OCI-LY7 (cell line): ENCODE results near the gene TRIM61. TPM values are rescaled to one million over a fixed set of nuclear protein-coding genes. Genes with fewer than 3 reads are reported as not detected.

Source experiments
- BruUV-seq: library from RNA; stranded (reverse); fragments of 400-500 nt; replicated peaks from 2 replicates; lab custom pipeline; 2021; lab: Mats Ljungman, UMichigan
- CTCF ChIA-PET: fragments of 300-600 bp; sonication (Branson Sonifier 250); formaldehyde crosslinking; loops from one replicate; lab custom pipeline; 2022; ENCODE audit warnings: antibody characterized with exemption; ENCODE audit not compliant: unreplicated experiment; lab: Charles Lee
- POLR2A ChIA-PET: fragments of 300-600 bp; sonication (Branson Sonifier 250); formaldehyde crosslinking; loops from one replicate; lab custom pipeline; 2022; ENCODE audit warnings: antibody characterized with exemption; lab: Charles Lee
- DNase-seq: peaks from one replicate; pipeline ENCODE4 v3.0.0-alpha.2; 2015; ENCODE audit warnings: low spot score
- H2AFZ ChIP-seq: fragments of 200-600 bp; sonication (generic), shearing (Covaris generic); 2 replicates; pipeline ENCODE4 v1.6.1; 2014; ENCODE audit warnings: mild to moderate bottlenecking, antibody characterized with exemption, low read length, moderate library complexity
- H3K27ac ChIP-seq: fragments of 200-600 bp; sonication (generic); 2 replicates; pipeline ENCODE4 v1.5.1; 2014; ENCODE audit warnings: mixed run types, low read depth, mild to moderate bottlenecking, moderate library complexity, low read length, inconsistent platforms; ENCODE audit not compliant: poor library complexity, severe bottlenecking
- H3K36me3 ChIP-seq: fragments of 200-600 bp; sonication (generic); 2 replicates; pipeline ENCODE4 v1.6.1; 2014; ENCODE audit warnings: mild to moderate bottlenecking, antibody characterized with exemption, low read length, moderate library complexity, mixed read lengths; ENCODE audit not compliant: insufficient read depth
- H3K4me1 ChIP-seq: fragments of 200-600 bp; sonication (generic); 2 replicates; pipeline ENCODE4 v1.5.1; 2014; ENCODE audit warnings: mild to moderate bottlenecking, low read length; ENCODE audit not compliant: insufficient read depth, poor library complexity, severe bottlenecking
- H3K4me2 ChIP-seq: fragments of 200-600 bp; sonication (generic); 2 replicates; pipeline ENCODE4 v1.6.1; 2014; ENCODE audit warnings: mild to moderate bottlenecking, low read length
- H3K4me3 ChIP-seq: fragments of 200-600 bp; sonication (generic); 2 replicates; pipeline ENCODE4 v1.5.1; 2014; ENCODE audit warnings: mild to moderate bottlenecking, low read depth, low read length; ENCODE audit not compliant: poor library complexity, severe bottlenecking
- H3K79me2 ChIP-seq: fragments of 200-600 bp; sonication (generic); 2 replicates; pipeline ENCODE4 v1.6.1; 2016; ENCODE audit warnings: low read depth, mild to moderate bottlenecking, low read length, moderate library complexity, mixed read lengths; ENCODE audit not compliant: insufficient read depth
- H3K9me2 ChIP-seq: fragments of 200-600 bp; sonication (generic); 2 replicates; pipeline ENCODE4 v1.6.1; 2016; ENCODE audit warnings: mild to moderate bottlenecking, low read length, mixed read lengths; ENCODE audit not compliant: insufficient read depth
- H3K9me3 ChIP-seq: fragments of 200-600 bp; sonication (generic); 2 replicates; pipeline ENCODE4 v1.6.1; 2014; ENCODE audit warnings: mild to moderate bottlenecking, mixed run types, low read length, mixed read lengths
- H4K20me1 ChIP-seq: fragments of 200-600 bp; sonication (generic); 2 replicates; pipeline ENCODE4 v1.6.1; 2014; ENCODE audit warnings: mild to moderate bottlenecking, antibody characterized with exemption, low read length, moderate library complexity, mixed read lengths; ENCODE audit not compliant: insufficient read depth
- CTCF ChIP-seq: fragments of 200-600 bp; sonication (generic); conservative IDR thresholded peaks from 2 replicates; pipeline ENCODE4 v1.5.1; 2014; ENCODE audit warnings: mild to moderate bottlenecking, antibody characterized with exemption, low read length, moderate library complexity, mixed read lengths
- EZH2phosphoT487 ChIP-seq: fragments of 200-600 bp; sonication (generic); IDR thresholded peaks from 2 replicates; pipeline ENCODE4 v1.6.1; 2018; ENCODE audit warnings: low read depth, borderline replicate concordance, mild to moderate bottlenecking, mixed run types, antibody characterized with exemption, low read length, moderate library complexity, mixed read lengths
- intact Hi-C: fragments of 100-400 bp; cut with micrococcal nuclease; formaldehyde crosslinking; loops from one replicate; pipeline ENCODE4 v1.10.0; 2022; ENCODE audit not compliant: unreplicated experiment
- total RNA-seq, 2 experiments: library from RNA; depleted of rRNA in 1 of 2; stranded (reverse); fragments of >200 nt in 1 of 2; shearing (Covaris generic) in 1 of 2; gene quantifications; 2 replicates each; pipeline ENCODE4 v1.2.3, GENCODE V29; 2014 to 2022

Gene TRIM61
- total RNA-seq, 2 experiments from 2014 or later, result 3.1 to 5.2 TPM

GRCh38 chr4:164935363-164935762, 42.1 kb downstream of the TRIM61 start:
- peak; percentile 36 for DNase-seq
- H3K4me2 ChIP-seq, result no peak overlapping the region
- no peak overlapping the region for H3K27ac ChIP-seq
- no peak for TF ChIP-seq EZH2phosphoT487
- peak; percentile 72 for TF ChIP-seq CTCF
- intact Hi-C loops, result loop anchor here (1.0 to 5.0 kb wide), 3 partner anchors 42 to 172 kb away; partner anchors contain the start of gene TRIM61
- CTCF ChIA-PET, result interaction anchor here (0.7 to 1.1 kb wide), 4 partner anchors 15 to 42 kb away, joined by 3 to 7 read pairs (median 3); no protein-coding TSS in a partner anchor
- H3K9me3 ChIP-seq, result no peaks in the 10 kb centered on the region
- no peaks in the 10 kb centered on the region for H3K9me2 ChIP-seq
- no peaks in the 10 kb centered on the region for H3K36me3 ChIP-seq
- H3K4me3 ChIP-seq, result no peak overlapping the region
- no peaks in the 10 kb centered on the region for H4K20me1 ChIP-seq
- no TSS peak for BruUV-seq
- H2AFZ ChIP-seq, result no peak overlapping the region
- POLR2A ChIA-PET, result interaction anchor here (0.7 to 2.7 kb wide), 7 partner anchors 9 to 99 kb away, joined by 3 to 21 read pairs (median 4); no protein-coding TSS in a partner anchor
- no peaks in the 10 kb centered on the region for H3K4me1 ChIP-seq
- no peaks in the 10 kb centered on the region for H3K79me2 ChIP-seq

DNA sequence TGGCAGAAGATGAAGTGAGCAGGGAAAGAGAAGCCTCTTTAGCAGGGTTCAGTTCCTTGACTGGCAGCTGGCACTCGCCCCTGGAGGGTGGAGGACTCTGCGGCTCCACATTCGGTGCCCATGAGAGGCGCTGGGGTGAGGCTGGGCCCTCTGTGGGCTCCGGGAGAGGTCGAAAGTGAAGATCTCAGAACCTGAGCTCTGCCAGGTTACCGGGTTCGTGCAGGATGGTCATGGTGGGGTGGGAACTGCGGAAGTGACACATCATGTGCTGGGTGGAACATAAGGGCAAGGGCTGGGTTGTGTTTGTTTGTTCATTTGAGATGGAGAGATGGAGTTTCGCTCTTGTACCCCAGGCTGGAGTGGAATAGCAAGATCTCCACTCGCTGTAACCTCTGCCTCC, 44.2 kb downstream of the TRIM61 start:
- ChIA-PET CTCF (no interaction called here), POLR2A (interaction anchor here (0.7 kb wide), 1 partner anchor 298 kb away, joined by 4 read pairs; no protein-coding TSS in a partner anchor)
- DNase-seq, result no peak
- H3K4me2 ChIP-seq, result no peak overlapping the region
- H3K79me2 ChIP-seq, result no peaks in the 10 kb centered on the region
- intact Hi-C loops, result no loop called here
- H3K9me3 ChIP-seq, result no peaks in the 10 kb centered on the region
- H2AFZ ChIP-seq, result no peak overlapping the region
- no peaks in the 10 kb centered on the region for H3K36me3 ChIP-seq
- H4K20me1 ChIP-seq, result no peaks in the 10 kb centered on the region
- TF ChIP-seq EZH2phosphoT487 (no peak), CTCF (no peak)
- BruUV-seq, result no TSS peak
- H3K4me1 ChIP-seq, result no peaks in the 10 kb centered on the region
- H3K9me2 ChIP-seq, result no peaks in the 10 kb centered on the region
- no peak overlapping the region for H3K27ac ChIP-seq
- H3K4me3 ChIP-seq, result no peak overlapping the region

- intact Hi-C loops, result no loop called here
- no TSS peak for BruUV-seq
- Histone ChIP-seq H3K4me3 (no peak overlapping the region), H3K27ac (no peak overlapping the region), H4K20me1 (no peaks in the 10 kb centered on the region), H3K4me2 (no peak overlapping the region), H3K79me2 (no peaks in the 10 kb centered on the region), H3K9me2 (no peaks in the 10 kb centered on the region), H3K4me1 (no peaks in the 10 kb centered on the region), H3K36me3 (no peaks in the 10 kb centered on the region), H2AFZ (no peak overlapping the region), H3K9me3 (no peaks in the 10 kb centered on the region)
- TF ChIP-seq EZH2phosphoT487, result no peak
- TF ChIP-seq CTCF, result no peak
- ChIA-PET CTCF (no interaction called here), POLR2A (interaction anchor here (0.6 to 2.3 kb wide), 6 partner anchors 10 to 1992 kb away, joined by 3 to 8 read pairs (median 4); no protein-coding TSS in a partner anchor)
- DNase-seq, result no peak
These were observed 45.7 kb downstream of the TRIM61 start for GRCh38 chr4:164931551-164932324.
